H9 (cell line): ENCODE results near the gene MTG2. TPM values are rescaled to one million over a fixed set of nuclear protein-coding genes. Genes with fewer than 3 reads are reported as not detected.

Source experiments
- DNase-seq: peaks from one replicate; pipeline ENCODE4 v3.0.0-alpha.2; 2017
- H2AFZ ChIP-seq: one replicate; pipeline ENCODE4 v1.6.1; 2013; ENCODE audit warnings: mild to moderate bottlenecking, low read length, control low read depth, moderate library complexity
- H2AK5ac ChIP-seq: 2 replicates; pipeline ENCODE4 v1.6.1; 2013; ENCODE audit warnings: low read length, control low read depth, mixed read lengths; ENCODE audit not compliant: insufficient read length
- H2BK120ac ChIP-seq: one replicate; pipeline ENCODE4 v1.6.1; 2013; ENCODE audit warnings: low read depth, mild to moderate bottlenecking, low read length, control low read depth, inconsistent platforms; ENCODE audit not compliant: poor library complexity, severe bottlenecking
- H2BK12ac ChIP-seq: 2 replicates; pipeline ENCODE4 v1.6.1; 2013; ENCODE audit warnings: low read length, control low read depth, mixed read lengths, low read depth; ENCODE audit not compliant: insufficient read length
- H2BK15ac ChIP-seq: 2 replicates; pipeline ENCODE4 v1.6.1; 2013; ENCODE audit warnings: low read depth, low read length, control low read depth
- H2BK20ac ChIP-seq: one replicate; pipeline ENCODE4 v1.6.1; 2013; ENCODE audit warnings: low read depth, mild to moderate bottlenecking, low read length, control low read depth, inconsistent platforms; ENCODE audit not compliant: poor library complexity, severe bottlenecking
- H2BK5ac ChIP-seq: 2 replicates; pipeline ENCODE4 v1.6.1; 2013; ENCODE audit warnings: low read length, control low read depth, mixed read lengths; ENCODE audit not compliant: insufficient read length
- H3K14ac ChIP-seq: 2 replicates; pipeline ENCODE4 v1.6.1; 2013; ENCODE audit warnings: low read length, control low read depth; ENCODE audit not compliant: insufficient read depth
- H3K18ac ChIP-seq: 2 replicates; pipeline ENCODE4 v1.6.1; 2013; ENCODE audit warnings: low read depth, mild to moderate bottlenecking, mixed read lengths, low read length, control low read depth; ENCODE audit not compliant: insufficient read length
- H3K23ac ChIP-seq: 2 replicates; pipeline ENCODE4 v1.6.1; 2013; ENCODE audit warnings: low read length, control low read depth, mixed read lengths, low read depth; ENCODE audit not compliant: insufficient read length
- H3K23me2 ChIP-seq: 2 replicates; pipeline ENCODE4 v1.6.1; 2013; ENCODE audit warnings: low read depth, mild to moderate bottlenecking, mixed read lengths, low read length, control low read depth; ENCODE audit not compliant: insufficient read length, poor library complexity, severe bottlenecking
- H3K27ac ChIP-seq: 2 replicates; pipeline ENCODE4 v1.5.1; 2013; ENCODE audit warnings: low read length, control low read depth, mixed read lengths, low read depth; ENCODE audit not compliant: insufficient read length
- H3K27me3 ChIP-seq: 2 replicates; pipeline ENCODE4 v1.6.1; 2013; ENCODE audit warnings: low read length, control low read depth, inconsistent platforms; ENCODE audit not compliant: insufficient read depth
- H3K4ac ChIP-seq: 2 replicates; pipeline ENCODE4 v1.6.1; 2013; ENCODE audit warnings: low read depth, mild to moderate bottlenecking, control low read depth, inconsistent platforms, low read length, moderate library complexity
- H3K4me1 ChIP-seq: 2 replicates; pipeline ENCODE4 v1.6.1; 2013; ENCODE audit warnings: low read length, control low read depth, inconsistent platforms; ENCODE audit not compliant: insufficient read depth
- H3K4me2 ChIP-seq: 2 replicates; pipeline ENCODE4 v1.6.1; 2013; ENCODE audit warnings: low read length, control low read depth, mixed read lengths; ENCODE audit not compliant: insufficient read length, insufficient read depth
- H3K56ac ChIP-seq: 2 replicates; pipeline ENCODE4 v1.6.1; 2013; ENCODE audit warnings: low read depth, mild to moderate bottlenecking, mixed read lengths, low read length, control low read depth; ENCODE audit not compliant: insufficient read length
- H3K79me1 ChIP-seq: 2 replicates; pipeline ENCODE4 v1.6.1; 2013; ENCODE audit warnings: low read depth, mild to moderate bottlenecking, moderate library complexity, low read length, control low read depth, inconsistent platforms; ENCODE audit not compliant: insufficient read depth, poor library complexity, severe bottlenecking
- H3K79me2 ChIP-seq: 2 replicates; pipeline ENCODE4 v1.6.1; 2013; ENCODE audit warnings: low read length, control low read depth, inconsistent platforms; ENCODE audit not compliant: insufficient read depth
- H3K9ac ChIP-seq: 2 replicates; pipeline ENCODE4 v1.6.1; 2013; ENCODE audit warnings: low read length, control low read depth, mixed read lengths; ENCODE audit not compliant: insufficient read length; ENCODE audit errors: extremely low read depth
- H3K9me3 ChIP-seq: one replicate; pipeline ENCODE4 v1.6.1; 2013; ENCODE audit warnings: low read depth, low read length, inconsistent platforms; ENCODE audit not compliant: control insufficient read depth
- H3T11ph ChIP-seq: one replicate; pipeline ENCODE4 v1.6.1; 2013; ENCODE audit warnings: mild to moderate bottlenecking, low read length, control low read depth, inconsistent platforms
- H4K20me1 ChIP-seq: one replicate; pipeline ENCODE4 v1.6.1; 2013; ENCODE audit not compliant: control insufficient read depth, insufficient read length, insufficient read depth
- H4K5ac ChIP-seq: 2 replicates; pipeline ENCODE4 v1.6.1; 2013; ENCODE audit warnings: low read depth, mild to moderate bottlenecking, mixed read lengths, low read length, control low read depth; ENCODE audit not compliant: insufficient read length
- H4K8ac ChIP-seq: replicated peaks from 2 replicates; pipeline ENCODE4 v1.6.1; 2013; ENCODE audit warnings: low read length, control low read depth, mixed read lengths, low read depth; ENCODE audit not compliant: insufficient read length
- H4K91ac ChIP-seq: 2 replicates; pipeline ENCODE4 v1.6.1; 2013; ENCODE audit warnings: low read depth, mild to moderate bottlenecking, moderate library complexity, mixed read lengths, low read length, control low read depth; ENCODE audit not compliant: insufficient read length
- H3K27ac Mint-ChIP-seq, 3 experiments: 2 replicates in 2 of 3; 3 replicates in 1 of 3; pipeline ENCODE4 v1.8.0; 2020 to 2021; ENCODE audit warnings: mixed read lengths in 3 of 3, mild to moderate bottlenecking in 1 of 3, moderate library complexity in 1 of 3
- H3K27me3 Mint-ChIP-seq: 2 replicates; pipeline ENCODE4 v1.8.0; 2021; ENCODE audit warnings: low read depth, mild to moderate bottlenecking, moderate library complexity, mixed read lengths
- H3K36me3 Mint-ChIP-seq, 3 experiments: 2 replicates in 2 of 3; 3 replicates in 1 of 3; pipeline ENCODE4 v1.8.0; 2020 to 2021; ENCODE audit warnings: low read depth in 3 of 3, mixed read lengths in 3 of 3; ENCODE audit not compliant: insufficient read depth in 1 of 3
- H3K4me1 Mint-ChIP-seq, 2 experiments: 2 replicates each; pipeline ENCODE4 v1.8.0; 2020; ENCODE audit warnings: mixed read lengths in 2 of 2
- H3K4me3 Mint-ChIP-seq, 2 experiments: 2 replicates in 1 of 2; 3 replicates in 1 of 2; pipeline ENCODE4 v1.8.0; 2020 to 2021; ENCODE audit warnings: mild to moderate bottlenecking in 2 of 2, mixed read lengths in 2 of 2, moderate library complexity in 1 of 2
- H3K9me3 Mint-ChIP-seq, 2 experiments: 2 replicates in 1 of 2; 3 replicates in 1 of 2; pipeline ENCODE4 v1.8.0; 2020; ENCODE audit warnings: mild to moderate bottlenecking in 2 of 2, mixed read lengths in 2 of 2, moderate library complexity in 1 of 2
- WGBS: extraction: QIAGEN DNeasy Blood & Tissue Kit; methylation state at CpG from one replicate; pipeline ENCODE4 v1.1.7; 2013; ENCODE audit warnings: missing lambda C conversion rate, low lambda C conversion rate, mixed read lengths; ENCODE audit not compliant: insufficient read length; ENCODE audit errors: extremely low coverage; 5-methylcytosine and 5-hydroxymethylcytosine counted together
- total RNA-seq: library from RNA; stranded (reverse); gene quantifications from 2 replicates; pipeline ENCODE4 v1.2.1, GENCODE V29; 2021
- TF ChIP-seq, protein P1 (sequence below): fragments of 200-600 bp; sonication (generic); conservative IDR thresholded peaks from 3 replicates; pipeline ENCODE4 v1.8.0; 2021; ENCODE audit warnings: antibody characterized with exemption, mild to moderate bottlenecking

MTG2 gene
- total RNA-seq, 1 experiment from 2014 or later, result 25.1 TPM

DNA sequence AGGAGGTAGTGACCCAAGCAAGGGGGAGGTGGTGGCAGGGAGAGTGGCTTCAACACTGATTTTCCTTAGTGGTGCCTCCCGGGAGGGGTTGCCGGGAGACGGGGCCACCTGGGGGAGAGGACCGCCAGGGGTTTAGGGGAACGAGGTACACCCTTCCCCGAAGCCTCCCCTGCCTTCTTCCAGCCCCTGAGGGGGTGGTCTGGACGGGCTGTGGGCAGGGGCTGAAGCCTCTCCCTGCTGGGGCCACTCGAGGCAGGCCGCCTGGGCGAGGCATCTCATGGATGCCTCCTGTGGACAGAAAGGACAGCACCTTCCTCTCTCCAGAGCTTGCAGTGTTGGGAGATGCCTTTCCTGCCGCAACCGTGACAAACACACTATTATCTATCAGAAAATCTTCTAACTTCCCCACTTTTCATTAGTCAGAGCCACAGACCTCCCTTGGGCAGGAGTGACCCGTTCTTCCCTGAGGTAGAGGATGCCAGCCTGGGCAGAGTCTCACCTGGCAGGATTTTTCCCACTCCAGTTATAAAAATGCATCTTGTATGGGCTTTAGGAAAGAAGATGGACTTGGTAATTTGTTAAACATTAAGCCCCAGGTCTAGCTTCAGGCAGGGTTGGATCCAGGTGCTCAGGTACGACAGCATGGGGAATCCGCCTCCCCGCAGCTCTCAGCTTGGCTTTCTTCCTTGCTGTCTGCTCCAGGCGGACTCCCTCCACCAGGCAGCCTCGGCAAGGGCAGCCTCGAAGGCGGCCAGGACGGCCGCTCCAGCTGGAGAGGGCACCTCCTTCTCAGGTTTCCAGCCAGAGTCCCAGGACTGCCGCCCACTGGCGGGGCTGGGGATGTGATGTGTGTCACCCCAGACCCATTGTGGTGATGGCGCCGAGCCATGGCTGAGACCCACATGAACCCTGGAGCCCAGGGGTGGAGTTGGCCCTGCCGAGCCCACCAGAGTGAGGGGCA, 26.2 kb downstream of the MTG2 start:
- H4K20me1 ChIP-seq, result no peaks in the 10 kb centered on the region
- no peak overlapping the region for H4K8ac ChIP-seq
- H3K9me3 ChIP-seq, result no peaks in the 10 kb centered on the region
- Mint-ChIP-seq H3K27me3 (peaks cover 7% of the 10 kb centered on the region), H3K27ac (no peak overlapping the region), H3K9me3 (no peaks in the 10 kb centered on the region), H3K36me3 (no peaks in the 10 kb centered on the region), H3K4me3 (no peak overlapping the region; a peak in 1 of 5 replicates), H3K4me1 (peaks cover 4 to 15% of the 10 kb centered on the region in 2 experiments)
- H2BK15ac ChIP-seq, result no peak overlapping the region
- no CpG with 5 or more reads among the region's 27 CpGs for WGBS
- no peak overlapping the region for H2BK5ac ChIP-seq
- H3K27ac ChIP-seq, result no peak overlapping the region
- H3K23ac ChIP-seq, result no peak overlapping the region
- DNase-seq, result peak; percentile 80
- TF ChIP-seq, protein P1, sequence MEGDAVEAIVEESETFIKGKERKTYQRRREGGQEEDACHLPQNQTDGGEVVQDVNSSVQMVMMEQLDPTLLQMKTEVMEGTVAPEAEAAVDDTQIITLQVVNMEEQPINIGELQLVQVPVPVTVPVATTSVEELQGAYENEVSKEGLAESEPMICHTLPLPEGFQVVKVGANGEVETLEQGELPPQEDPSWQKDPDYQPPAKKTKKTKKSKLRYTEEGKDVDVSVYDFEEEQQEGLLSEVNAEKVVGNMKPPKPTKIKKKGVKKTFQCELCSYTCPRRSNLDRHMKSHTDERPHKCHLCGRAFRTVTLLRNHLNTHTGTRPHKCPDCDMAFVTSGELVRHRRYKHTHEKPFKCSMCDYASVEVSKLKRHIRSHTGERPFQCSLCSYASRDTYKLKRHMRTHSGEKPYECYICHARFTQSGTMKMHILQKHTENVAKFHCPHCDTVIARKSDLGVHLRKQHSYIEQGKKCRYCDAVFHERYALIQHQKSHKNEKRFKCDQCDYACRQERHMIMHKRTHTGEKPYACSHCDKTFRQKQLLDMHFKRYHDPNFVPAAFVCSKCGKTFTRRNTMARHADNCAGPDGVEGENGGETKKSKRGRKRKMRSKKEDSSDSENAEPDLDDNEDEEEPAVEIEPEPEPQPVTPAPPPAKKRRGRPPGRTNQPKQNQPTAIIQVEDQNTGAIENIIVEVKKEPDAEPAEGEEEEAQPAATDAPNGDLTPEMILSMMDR, result peak; percentile 58
- no peaks in the 10 kb centered on the region for H3K79me2 ChIP-seq
- H3T11ph ChIP-seq, result no peak overlapping the region
- no peak overlapping the region for H2AK5ac ChIP-seq
- H3K23me2 ChIP-seq, result no peaks in the 10 kb centered on the region
- no peak overlapping the region for H2AFZ ChIP-seq
- H3K14ac ChIP-seq, result no peak overlapping the region
- H3K4me2 ChIP-seq, result no peak overlapping the region
- H4K91ac ChIP-seq, result no peak overlapping the region
- H3K27me3 ChIP-seq, result no peaks in the 10 kb centered on the region
- no peak overlapping the region for H4K5ac ChIP-seq
- H3K9ac ChIP-seq, result no peak overlapping the region
- no peaks in the 10 kb centered on the region for H3K79me1 ChIP-seq
- H2BK20ac ChIP-seq, result no peak overlapping the region
- H2BK120ac ChIP-seq, result no peak overlapping the region
- H2BK12ac ChIP-seq, result no peak overlapping the region
- H3K18ac ChIP-seq, result no peak overlapping the region
- H3K4me1 ChIP-seq, result no peaks in the 10 kb centered on the region
- no peak overlapping the region for H3K4ac ChIP-seq
- H3K56ac ChIP-seq, result no peak overlapping the region
